OCI-LY1 (cell line): ENCODE measurements around the gene GLRA2.

Source experiments
- H2AFZ ChIP-seq: fragments of 200-600 bp; sonication (generic), shearing (Covaris generic); 2 replicates; pipeline ENCODE4 v1.6.0; 2014; ENCODE audit warnings: antibody characterized with exemption, mild to moderate bottlenecking, low read length
- H3F3A ChIP-seq: fragments of 200-600 bp; sonication (generic), shearing (Covaris generic); 2 replicates; pipeline ENCODE4 v1.6.0; 2014; ENCODE audit warnings: mild to moderate bottlenecking, antibody characterized with exemption, low read length, moderate library complexity; ENCODE audit not compliant: insufficient read depth
- H3K27ac ChIP-seq: fragments of 200-600 bp; sonication (generic); 2 replicates; pipeline ENCODE4 v1.5.1; 2014; ENCODE audit warnings: low read length, mixed run types, mild to moderate bottlenecking, low read depth; ENCODE audit not compliant: poor library complexity, severe bottlenecking
- H3K27me3 ChIP-seq: fragments of 200-600 bp; sonication (generic); 2 replicates; pipeline ENCODE4 v1.6.0; 2014; ENCODE audit warnings: antibody characterized with exemption, mild to moderate bottlenecking, low read length, moderate library complexity; ENCODE audit not compliant: insufficient read depth
- H3K36me3 ChIP-seq: fragments of 200-600 bp; sonication (generic); 2 replicates; pipeline ENCODE4 v1.6.1; 2014; ENCODE audit warnings: mild to moderate bottlenecking, antibody characterized with exemption, low read length, moderate library complexity, mixed read lengths; ENCODE audit not compliant: insufficient read depth
- H3K4me1 ChIP-seq: fragments of 200-600 bp; sonication (generic); 2 replicates; pipeline ENCODE4 v1.5.1; 2014; ENCODE audit warnings: mild to moderate bottlenecking, low read length, moderate library complexity; ENCODE audit not compliant: insufficient read depth, severe bottlenecking
- H3K4me2 ChIP-seq: fragments of 200-600 bp; sonication (generic), shearing (Covaris generic); 2 replicates; pipeline ENCODE4 v1.6.1; 2014; ENCODE audit warnings: low read length
- H3K4me3 ChIP-seq: fragments of 200-600 bp; sonication (generic); 2 replicates; pipeline ENCODE4 v1.5.1; 2014; ENCODE audit warnings: low read length, low read depth, mild to moderate bottlenecking, mixed read lengths; ENCODE audit not compliant: poor library complexity, severe bottlenecking
- H3K79me2 ChIP-seq: fragments of 200-600 bp; shearing (Covaris generic); 2 replicates; pipeline ENCODE4 v1.6.1; 2016; ENCODE audit warnings: mixed run types, low read length, mixed read lengths; ENCODE audit not compliant: insufficient read depth
- H3K9ac ChIP-seq: fragments of 200-600 bp; sonication (generic), shearing (Covaris generic); 2 replicates; pipeline ENCODE4 v1.6.1; 2014; ENCODE audit warnings: mild to moderate bottlenecking, low read length, mixed read lengths
- H3K9me2 ChIP-seq: fragments of 200-600 bp; sonication (generic), shearing (Covaris generic); 2 replicates; pipeline ENCODE4 v1.6.1; 2014; ENCODE audit warnings: low read depth, mild to moderate bottlenecking, low read length, mixed read lengths
- H3K9me3 ChIP-seq: fragments of 200-600 bp; shearing (Covaris generic); 2 replicates; pipeline ENCODE4 v1.6.1; 2014; ENCODE audit warnings: low read length, mixed read lengths
- H4K20me1 ChIP-seq: fragments of 200-600 bp; sonication (generic), shearing (Covaris generic); 2 replicates; pipeline ENCODE4 v1.6.0; 2016; ENCODE audit warnings: mild to moderate bottlenecking, low read length; ENCODE audit not compliant: insufficient read depth
- EZH2 ChIP-seq: fragments of 200-600 bp; sonication (generic), shearing (Covaris generic); IDR thresholded peaks from 2 replicates; pipeline ENCODE4 v1.8.0; 2017; ENCODE audit warnings: borderline replicate concordance, mixed run types, mild to moderate bottlenecking, antibody characterized with exemption, low read length, moderate library complexity, mixed read lengths
- TF ChIP-seq, protein P1 (sequence below): fragments of 200-600 bp; sonication (generic), shearing (Covaris generic); IDR thresholded peaks from 2 replicates; pipeline ENCODE4 v1.5.1; 2017; ENCODE audit warnings: mild to moderate bottlenecking, antibody characterized with exemption, low read length, moderate library complexity, mixed read lengths

GLRA2 gene

GRCh38 chrX:14573161-14573560, 43.8 kb downstream of the GLRA2 start:
- no peak overlapping the region for H3K4me3 ChIP-seq
- H3K27me3 ChIP-seq: no peaks in the 10 kb centered on the region
- no peaks in the 10 kb centered on the region for H3K4me1 ChIP-seq
- TF ChIP-seq EZH2: no peak
- TF ChIP-seq, protein P1, sequence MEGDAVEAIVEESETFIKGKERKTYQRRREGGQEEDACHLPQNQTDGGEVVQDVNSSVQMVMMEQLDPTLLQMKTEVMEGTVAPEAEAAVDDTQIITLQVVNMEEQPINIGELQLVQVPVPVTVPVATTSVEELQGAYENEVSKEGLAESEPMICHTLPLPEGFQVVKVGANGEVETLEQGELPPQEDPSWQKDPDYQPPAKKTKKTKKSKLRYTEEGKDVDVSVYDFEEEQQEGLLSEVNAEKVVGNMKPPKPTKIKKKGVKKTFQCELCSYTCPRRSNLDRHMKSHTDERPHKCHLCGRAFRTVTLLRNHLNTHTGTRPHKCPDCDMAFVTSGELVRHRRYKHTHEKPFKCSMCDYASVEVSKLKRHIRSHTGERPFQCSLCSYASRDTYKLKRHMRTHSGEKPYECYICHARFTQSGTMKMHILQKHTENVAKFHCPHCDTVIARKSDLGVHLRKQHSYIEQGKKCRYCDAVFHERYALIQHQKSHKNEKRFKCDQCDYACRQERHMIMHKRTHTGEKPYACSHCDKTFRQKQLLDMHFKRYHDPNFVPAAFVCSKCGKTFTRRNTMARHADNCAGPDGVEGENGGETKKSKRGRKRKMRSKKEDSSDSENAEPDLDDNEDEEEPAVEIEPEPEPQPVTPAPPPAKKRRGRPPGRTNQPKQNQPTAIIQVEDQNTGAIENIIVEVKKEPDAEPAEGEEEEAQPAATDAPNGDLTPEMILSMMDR: no peak
- H3K4me2 ChIP-seq: no peak overlapping the region
- no peak overlapping the region for H2AFZ ChIP-seq
- no peaks in the 10 kb centered on the region for H3K9me3 ChIP-seq
- no peaks in the 10 kb centered on the region for H3K36me3 ChIP-seq
- H3K9ac ChIP-seq: no peak overlapping the region
- H3K27ac ChIP-seq: no peak overlapping the region
- H3F3A ChIP-seq: no peaks in the 10 kb centered on the region
- H3K79me2 ChIP-seq: no peaks in the 10 kb centered on the region
- no peaks in the 10 kb centered on the region for H4K20me1 ChIP-seq
- H3K9me2 ChIP-seq: no peaks in the 10 kb centered on the region

GRCh38 chrX:14581081-14581480, 51.7 kb downstream of the GLRA2 start:
- Histone ChIP-seq H3K27ac (no peak overlapping the region), H3K4me3 (no peak overlapping the region), H3K4me1 (no peaks in the 10 kb centered on the region), H3K9me2 (no peaks in the 10 kb centered on the region), H3K79me2 (no peaks in the 10 kb centered on the region), H3K36me3 (no peaks in the 10 kb centered on the region), H3F3A (no peaks in the 10 kb centered on the region), H3K4me2 (no peak overlapping the region), H4K20me1 (no peaks in the 10 kb centered on the region), H3K27me3 (no peaks in the 10 kb centered on the region), H2AFZ (no peak overlapping the region), H3K9ac (no peak overlapping the region), H3K9me3 (no peaks in the 10 kb centered on the region)
- TF ChIP-seq, protein P1: no peak
- no peak for TF ChIP-seq EZH2

DNA sequence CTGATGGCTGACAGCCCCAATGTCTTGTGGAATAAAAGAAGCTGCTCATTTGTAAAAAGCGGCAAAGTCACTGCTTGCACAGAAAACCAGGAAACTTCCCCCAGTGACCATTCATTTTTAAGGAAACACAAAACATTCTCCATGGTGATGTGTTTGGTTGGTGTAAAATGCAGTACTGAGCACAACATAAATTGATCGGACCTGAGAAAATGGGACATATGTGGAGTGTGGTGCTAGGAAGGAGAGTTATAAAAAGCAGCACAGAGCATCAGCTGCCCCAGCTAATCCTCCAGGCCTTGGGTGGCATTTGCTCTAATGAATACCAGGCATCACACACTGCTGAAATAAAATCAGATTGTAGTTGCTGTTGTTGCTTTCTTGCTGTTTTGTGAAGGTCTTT, 55.2 kb downstream of the GLRA2 start:
- H3K27me3 ChIP-seq: no peaks in the 10 kb centered on the region
- no peak for TF ChIP-seq EZH2
- TF ChIP-seq, protein P1: no peak
- no peaks in the 10 kb centered on the region for H3K36me3 ChIP-seq

More for the DNA sequence above, 55.2 kb downstream of the GLRA2 start:
- Histone ChIP-seq H3K4me2 (no peak overlapping the region), H3K4me1 (no peaks in the 10 kb centered on the region), H3K9ac (no peak overlapping the region), H3F3A (no peaks in the 10 kb centered on the region), H2AFZ (no peak overlapping the region), H3K79me2 (no peaks in the 10 kb centered on the region), H3K27ac (no peak overlapping the region), H4K20me1 (no peaks in the 10 kb centered on the region), H3K4me3 (no peak overlapping the region), H3K9me2 (no peaks in the 10 kb centered on the region), H3K9me3 (no peaks in the 10 kb centered on the region)
